SIG-M5 treated with dmso at 0.1 percent for 504 hours (cell line): ENCODE results near the gene CCNY.

Experiments used
- DNase-seq: peaks from one replicate; lab custom pipeline; 2025; ENCODE audit not compliant: unreplicated experiment; lab: John Stamatoyannopoulos, UW

Gene CCNY

DNA sequence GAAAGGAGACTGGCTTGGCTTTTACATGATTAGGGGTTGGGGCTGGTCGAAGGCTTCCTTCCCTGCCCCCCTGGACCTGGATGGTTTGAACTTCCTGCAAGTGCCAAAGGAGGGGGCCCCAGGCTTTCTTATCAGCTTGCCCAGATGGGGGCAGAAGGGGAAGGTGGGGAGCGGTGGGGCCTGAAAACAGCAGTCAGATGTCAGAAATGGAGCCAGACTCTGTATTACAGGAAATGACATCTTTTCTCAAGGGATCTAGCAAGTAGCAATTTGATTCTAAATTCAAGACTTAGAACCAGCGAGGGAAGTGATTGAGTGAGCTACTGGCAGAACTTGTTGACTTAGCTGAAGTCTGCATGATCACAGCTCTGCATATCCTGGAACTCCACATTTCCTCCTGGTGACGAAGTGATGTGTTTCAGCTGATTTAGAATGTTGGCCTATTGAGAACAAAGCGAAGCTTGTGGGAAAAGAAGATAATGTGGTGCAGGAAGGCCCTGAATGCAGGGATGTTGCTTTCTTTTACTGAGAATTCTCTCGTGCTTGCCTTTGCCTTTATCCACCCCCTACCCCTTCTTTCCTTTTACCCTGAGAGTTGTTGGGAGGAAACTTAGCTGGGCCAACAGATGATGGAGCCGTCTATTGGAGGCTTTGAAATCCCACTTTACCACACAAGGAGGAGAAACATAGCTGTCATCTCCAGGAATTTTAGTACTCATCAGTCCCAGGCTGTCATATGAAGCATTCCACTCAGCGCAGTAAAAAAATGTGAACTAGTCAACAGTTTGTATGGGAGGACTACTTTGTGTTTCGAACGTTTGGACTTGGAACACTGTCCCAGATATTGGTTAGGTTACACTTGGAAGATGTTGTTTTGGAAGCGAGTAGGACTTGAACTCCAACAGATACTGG is 43.2 kb downstream of the CCNY start:
- DNase-seq: no peak

DNA sequence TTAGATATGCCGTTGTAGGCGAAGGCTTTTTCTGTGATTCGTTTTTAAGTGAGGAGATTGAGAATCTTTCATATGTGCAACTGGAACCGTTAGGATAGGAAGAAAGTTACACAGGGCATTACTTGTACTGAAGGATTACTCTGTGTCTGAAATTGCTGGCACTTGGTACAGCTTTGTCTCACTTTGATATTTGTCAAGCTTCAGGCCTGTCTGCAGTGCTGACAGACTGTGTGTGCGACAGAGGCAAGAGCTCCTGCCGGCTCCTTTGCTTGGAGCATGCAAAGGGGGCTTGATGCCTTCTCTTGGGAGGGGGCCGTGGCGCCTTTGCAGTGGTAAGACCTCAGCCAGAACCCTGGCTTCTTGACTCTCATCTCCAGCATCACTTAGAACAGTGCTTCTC is 45.8 kb downstream of the CCNY start:
- DNase-seq: no peak

GRCh38 chr10:35384265-35384868 is 48.1 kb downstream of the CCNY start:
- DNase-seq: no peak

GRCh38 chr10:35386594-35387174 is 50.4 kb downstream of the CCNY start:
- no peak for DNase-seq

- DNase-seq: no peak
Observed at GRCh38 chr10:35387768-35388167, 51.5 kb downstream of the CCNY start.

DNA sequence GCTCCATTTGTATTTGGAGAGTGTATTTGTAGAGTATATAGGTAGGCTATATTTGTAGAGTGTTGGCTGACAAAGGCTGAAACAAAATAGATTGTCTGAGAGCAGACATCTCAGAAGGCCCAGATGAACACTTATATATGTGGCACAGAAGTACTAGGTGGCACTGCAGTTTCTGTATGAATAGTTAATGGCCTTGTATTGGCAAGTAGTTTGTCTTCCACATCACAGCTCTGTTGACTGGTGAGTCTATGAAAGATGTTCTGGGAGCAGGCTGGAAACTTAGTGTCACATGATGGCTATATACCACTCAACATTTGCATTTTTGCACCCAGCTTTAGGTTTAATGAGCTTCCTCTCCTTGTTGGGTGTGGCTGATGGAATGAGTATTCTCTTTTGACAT is 51.9 kb downstream of the CCNY start:
- no peak for DNase-seq

DNA sequence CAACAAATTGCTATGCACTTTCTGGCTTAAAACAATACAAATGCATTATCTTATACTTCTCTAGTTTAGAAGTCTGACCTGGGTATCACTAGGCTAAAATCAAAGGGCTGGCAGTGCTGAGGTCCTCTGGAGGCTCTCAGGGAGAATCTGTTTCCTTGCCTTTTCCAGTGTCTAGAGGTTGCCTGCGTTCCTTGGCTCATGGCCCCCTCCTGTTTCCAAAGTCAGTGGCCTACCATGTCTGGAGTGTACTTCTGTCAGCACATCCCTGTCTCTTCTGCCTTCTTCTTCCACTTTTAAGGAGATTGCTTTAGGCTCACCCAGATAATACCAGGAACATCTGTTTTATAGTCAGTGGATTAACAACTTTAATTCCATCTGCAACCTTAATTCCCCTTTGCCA is 52.4 kb downstream of the CCNY start:
- no peak for DNase-seq

- DNase-seq: no peak
Observed at GRCh38 chr10:35390161-35390840, 54.0 kb downstream of the CCNY start.

GRCh38 chr10:35390843-35391152 is 54.5 kb downstream of the CCNY start:
- DNase-seq: no peak

GRCh38 chr10:35391153-35391953 is 55.0 kb downstream of the CCNY start:
- DNase-seq: no peak

DNA sequence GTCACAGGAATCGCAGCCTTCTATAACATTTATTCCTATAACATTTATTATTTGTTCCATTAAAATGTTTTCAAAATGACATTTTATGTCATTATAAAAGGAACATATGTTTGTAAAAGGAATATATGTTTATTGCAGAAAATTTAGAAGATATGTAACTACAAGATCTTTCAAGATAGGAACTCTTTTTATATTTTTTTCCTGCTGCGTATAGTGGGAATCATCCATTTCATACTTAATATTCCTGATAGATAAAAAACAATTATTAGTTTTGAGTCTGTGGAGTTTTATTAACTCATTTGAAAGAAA is 55.6 kb downstream of the CCNY start:
- DNase-seq: no peak

- no peak for DNase-seq
Observed at GRCh38 chr10:35392482-35393228, 56.3 kb downstream of the CCNY start.

- DNase-seq: no peak
Observed at GRCh38 chr10:35394411-35394851, 58.1 kb downstream of the CCNY start.

- no peak for DNase-seq
Observed at GRCh38 chr10:35394934-35395333, 58.6 kb downstream of the CCNY start.

DNA sequence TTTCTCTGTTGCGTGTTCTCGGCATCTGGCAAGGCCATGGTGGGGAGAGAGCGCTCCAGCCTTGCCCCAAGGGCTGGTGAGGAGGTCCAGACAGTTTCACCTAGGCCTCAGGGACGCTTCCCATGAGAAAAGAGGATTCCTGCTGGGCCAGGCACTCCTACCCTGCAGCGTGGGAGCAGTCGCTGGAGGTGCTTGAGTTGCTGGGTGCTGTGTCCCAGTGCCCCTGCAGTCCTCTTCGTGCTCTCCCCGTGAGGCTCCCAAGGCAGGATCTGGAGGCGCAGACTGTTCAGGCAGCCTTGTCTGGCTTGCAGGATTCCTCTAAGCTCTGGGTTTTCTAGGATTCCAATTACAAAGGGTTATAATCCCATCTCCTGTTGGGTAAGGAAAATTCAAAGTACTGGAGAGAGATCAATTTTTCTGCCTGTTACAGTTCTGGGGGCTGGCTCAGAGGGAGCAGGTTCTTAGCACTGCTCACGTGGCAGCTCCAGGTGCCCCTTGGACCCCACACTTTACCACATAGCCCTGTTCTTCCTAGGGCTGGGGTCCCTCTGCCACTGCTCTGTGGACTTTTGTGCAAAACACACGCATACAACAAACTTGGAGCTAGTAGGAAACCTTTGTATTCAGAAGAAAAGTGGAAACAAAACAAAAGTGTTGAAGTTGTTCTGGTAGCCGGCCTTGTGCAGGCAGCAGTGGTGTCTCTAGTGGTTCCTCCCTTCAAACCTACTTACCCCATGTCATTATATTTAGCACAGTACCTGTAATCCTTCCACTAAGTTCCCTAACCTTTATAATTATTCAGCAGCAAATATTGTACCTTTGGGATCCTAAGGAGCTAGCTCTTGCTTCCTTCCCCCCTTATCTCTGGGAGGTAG is 60.5 kb downstream of the CCNY start:
- DNase-seq: no peak

GRCh38 chr10:35397953-35398352 is 61.6 kb downstream of the CCNY start:
- DNase-seq: no peak

DNA sequence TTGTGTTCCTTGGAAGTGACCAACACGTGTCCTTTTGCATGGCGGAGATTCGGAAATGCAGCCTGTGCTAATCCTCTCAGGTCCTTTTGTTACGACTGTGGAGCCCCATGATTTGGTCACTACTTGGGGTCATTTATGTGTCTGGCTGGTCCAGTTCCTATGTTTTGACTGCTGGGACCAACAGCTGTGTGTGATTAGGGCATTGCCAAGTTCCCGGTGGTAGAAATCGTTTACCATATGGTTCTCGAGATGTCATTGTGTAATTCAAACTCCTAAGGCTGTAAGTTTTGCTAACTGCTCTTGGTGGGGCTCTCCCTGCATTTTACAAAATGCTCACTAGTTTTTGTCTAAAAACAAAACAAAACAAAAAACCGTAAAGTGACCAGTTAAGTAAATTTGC is 62.0 kb downstream of the CCNY start:
- DNase-seq: no peak

DNA sequence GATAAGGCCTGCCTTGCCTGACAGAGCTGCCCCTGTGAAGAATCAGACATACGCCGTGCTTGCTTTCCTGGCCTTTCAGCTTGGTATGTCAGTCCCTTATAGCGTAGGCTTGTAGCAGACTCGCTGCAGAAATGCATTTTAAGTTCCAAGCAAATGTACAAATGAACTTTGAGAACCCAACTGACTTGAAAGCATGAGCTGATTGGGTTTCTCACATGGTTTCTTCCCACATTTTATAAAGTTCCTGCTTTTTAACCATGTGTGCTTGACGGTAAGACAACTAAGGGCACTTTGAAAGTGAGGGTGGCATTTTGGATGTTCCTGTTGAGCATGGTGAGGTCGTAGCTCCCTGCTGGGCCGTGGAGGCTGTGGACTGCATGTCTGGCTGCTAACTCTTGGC is 62.6 kb downstream of the CCNY start:
- no peak for DNase-seq

GRCh38 chr10:35399414-35400009 is 63.2 kb downstream of the CCNY start:
- DNase-seq: no peak
